Dendritic cell treated with granulocyte-macrophage colony-stimulating factor and Interleukin-4, amounts not matched to agents 40 ng/mL and 50 ng/mL, for 4 days (primary cell): ENCODE measurements around the gene PF4V1.
A peak's percentile ranks its signal among the peaks of the same experiment; 100 is the strongest.

Experiments
- H3K27ac Mint-ChIP-seq: one replicate; pipeline ENCODE4 v1.8.0; 2022; ENCODE audit warnings: mild to moderate bottlenecking, mixed read lengths
- H3K27me3 Mint-ChIP-seq: one replicate; pipeline ENCODE4 v1.8.0; 2022; ENCODE audit warnings: mild to moderate bottlenecking, mixed read lengths
- H3K36me3 Mint-ChIP-seq: one replicate; pipeline ENCODE4 v1.8.0; 2022; ENCODE audit warnings: low read depth, mixed read lengths
- H3K4me1 Mint-ChIP-seq: one replicate; pipeline ENCODE4 v1.8.0; 2022; ENCODE audit warnings: low read depth, mixed read lengths
- H3K4me3 Mint-ChIP-seq: one replicate; pipeline ENCODE4 v1.8.0; 2022; ENCODE audit warnings: mild to moderate bottlenecking, moderate library complexity, mixed read lengths
- H3K9me3 Mint-ChIP-seq: one replicate; pipeline ENCODE4 v1.8.0; 2022; ENCODE audit warnings: mixed read lengths
- intact Hi-C: fragments of 100-400 bp; cut with micrococcal nuclease; formaldehyde crosslinking; loops from one replicate; pipeline ENCODE4 v1.15.0; 2022

PF4V1 gene

GRCh38 chr4:73853246-73853704, at the start of gene PF4V1:
Gene PF4V1 (plus strand): TSS chr4:73853296. CDS start chr4:73853363, 67 bp downstream.
- intact Hi-C loops = no loop called here
- peaks cover 19% of the 10 kb centered on the region for H3K27me3 Mint-ChIP-seq

GRCh38 chr4:73810191-73810590, 42.9 kb upstream of the PF4V1 start:
- no peak overlapping the region for H3K4me3 Mint-ChIP-seq
- peaks cover 6% of the 10 kb centered on the region for H3K9me3 Mint-ChIP-seq
- no peaks in the 10 kb centered on the region for H3K27me3 Mint-ChIP-seq
- peaks cover 14% of the 10 kb centered on the region for H3K4me1 Mint-ChIP-seq
- no peaks in the 10 kb centered on the region for H3K36me3 Mint-ChIP-seq
- H3K27ac Mint-ChIP-seq = no peak overlapping the region
- intact Hi-C loops = no loop called here

More at GRCh38 chr4:73853246-73853704, at the start of gene PF4V1:
- no peak within 1 kb of the TSS for H3K4me3 Mint-ChIP-seq
- H3K27ac Mint-ChIP-seq = no peak within 1 kb of the TSS
- no peaks in the 10 kb centered on the region for H3K36me3 Mint-ChIP-seq
- peaks cover 14% of the 10 kb centered on the region for H3K4me1 Mint-ChIP-seq
- no peaks in the 10 kb centered on the region for H3K9me3 Mint-ChIP-seq

- Mint-ChIP-seq H3K9me3 (peaks cover 5% of the 10 kb centered on the region), H3K4me1 (peaks cover 26% of the 10 kb centered on the region), H3K36me3 (no peaks in the 10 kb centered on the region), H3K27ac (no peak overlapping the region), H3K27me3 (no peaks in the 10 kb centered on the region), H3K4me3 (no peak overlapping the region)
- intact Hi-C loops = no loop called here
Observed at GRCh38 chr4:73811841-73812240, 41.3 kb upstream of the PF4V1 start.

GRCh38 chr4:73814679-73815078, 38.4 kb upstream of the PF4V1 start:
- H3K9me3 Mint-ChIP-seq = peaks cover 5% of the 10 kb centered on the region
- H3K4me1 Mint-ChIP-seq = peaks cover 27% of the 10 kb centered on the region
- no peaks in the 10 kb centered on the region for H3K36me3 Mint-ChIP-seq
- intact Hi-C loops = no loop called here
- no peak overlapping the region for H3K27ac Mint-ChIP-seq
- H3K4me3 Mint-ChIP-seq = no peak overlapping the region
- H3K27me3 Mint-ChIP-seq = no peaks in the 10 kb centered on the region

GRCh38 chr4:73815145-73815544, 38.0 kb upstream of the PF4V1 start:
- H3K9me3 Mint-ChIP-seq = peaks cover 5% of the 10 kb centered on the region
- H3K27me3 Mint-ChIP-seq = no peaks in the 10 kb centered on the region
- intact Hi-C loops = no loop called here
- H3K4me1 Mint-ChIP-seq = peaks cover 27% of the 10 kb centered on the region
- H3K27ac Mint-ChIP-seq = no peak overlapping the region
- no peaks in the 10 kb centered on the region for H3K36me3 Mint-ChIP-seq
- H3K4me3 Mint-ChIP-seq = no peak overlapping the region

- Mint-ChIP-seq H3K27ac (peak overlapping the region; percentile 40), H3K9me3 (peaks cover 5% of the 10 kb centered on the region), H3K27me3 (no peaks in the 10 kb centered on the region), H3K36me3 (no peaks in the 10 kb centered on the region), H3K4me3 (no peak overlapping the region), H3K4me1 (peaks cover 31% of the 10 kb centered on the region)
- intact Hi-C loops = no loop called here
Observed at GRCh38 chr4:73816814-73817213, 36.3 kb upstream of the PF4V1 start.

GRCh38 chr4:73817341-73817740, 35.8 kb upstream of the PF4V1 start:
- Mint-ChIP-seq H3K27me3 (no peaks in the 10 kb centered on the region), H3K27ac (no peak overlapping the region), H3K9me3 (peaks cover 5% of the 10 kb centered on the region), H3K4me3 (no peak overlapping the region), H3K4me1 (peaks cover 37% of the 10 kb centered on the region), H3K36me3 (no peaks in the 10 kb centered on the region)
- intact Hi-C loops = no loop called here

GRCh38 chr4:73821325-73821724, 31.8 kb upstream of the PF4V1 start:
- Mint-ChIP-seq H3K36me3 (no peaks in the 10 kb centered on the region), H3K9me3 (peaks cover 4% of the 10 kb centered on the region), H3K27ac (no peak overlapping the region), H3K4me3 (no peak overlapping the region), H3K27me3 (no peaks in the 10 kb centered on the region), H3K4me1 (peaks cover 33% of the 10 kb centered on the region)
- intact Hi-C loops = no loop called here

GRCh38 chr4:73822389-73822788, 30.7 kb upstream of the PF4V1 start:
- H3K36me3 Mint-ChIP-seq = no peaks in the 10 kb centered on the region
- no peak overlapping the region for H3K4me3 Mint-ChIP-seq
- intact Hi-C loops = no loop called here
- peaks cover 27% of the 10 kb centered on the region for H3K4me1 Mint-ChIP-seq
- H3K9me3 Mint-ChIP-seq = peaks cover 9% of the 10 kb centered on the region
- H3K27me3 Mint-ChIP-seq = no peaks in the 10 kb centered on the region
- H3K27ac Mint-ChIP-seq = no peak overlapping the region

- Mint-ChIP-seq H3K27me3 (no peaks in the 10 kb centered on the region), H3K4me1 (peaks cover 27% of the 10 kb centered on the region), H3K27ac (no peak overlapping the region), H3K4me3 (no peak overlapping the region), H3K36me3 (peaks cover 4% of the 10 kb centered on the region), H3K9me3 (peaks cover 14% of the 10 kb centered on the region)
- intact Hi-C loops = no loop called here
Observed at GRCh38 chr4:73822812-73823504, 30.1 kb upstream of the PF4V1 start.

GRCh38 chr4:73823760-73824159, 29.3 kb upstream of the PF4V1 start:
- peaks cover 6% of the 10 kb centered on the region for H3K36me3 Mint-ChIP-seq
- no peak overlapping the region for H3K4me3 Mint-ChIP-seq
- H3K4me1 Mint-ChIP-seq = peaks cover 27% of the 10 kb centered on the region
- H3K27ac Mint-ChIP-seq = no peak overlapping the region
- peaks cover 17% of the 10 kb centered on the region for H3K9me3 Mint-ChIP-seq
- H3K27me3 Mint-ChIP-seq = no peaks in the 10 kb centered on the region
- intact Hi-C loops = no loop called here

- Mint-ChIP-seq H3K4me3 (no peak overlapping the region), H3K4me1 (peaks cover 12% of the 10 kb centered on the region), H3K27me3 (no peaks in the 10 kb centered on the region), H3K27ac (no peak overlapping the region), H3K36me3 (peaks cover 6% of the 10 kb centered on the region), H3K9me3 (peaks cover 17% of the 10 kb centered on the region)
- intact Hi-C loops = no loop called here
Observed at GRCh38 chr4:73828956-73829355, 24.1 kb upstream of the PF4V1 start.

- Mint-ChIP-seq H3K4me3 (no peak overlapping the region), H3K9me3 (peaks cover 17% of the 10 kb centered on the region), H3K27me3 (peaks cover 6% of the 10 kb centered on the region), H3K27ac (no peak overlapping the region), H3K36me3 (peaks cover 6% of the 10 kb centered on the region), H3K4me1 (peaks cover 17% of the 10 kb centered on the region)
- intact Hi-C loops = no loop called here
Observed at GRCh38 chr4:73831569-73831968, 21.5 kb upstream of the PF4V1 start.

GRCh38 chr4:73832651-73833237, 20.4 kb upstream of the PF4V1 start:
- Mint-ChIP-seq H3K9me3 (peaks cover 5% of the 10 kb centered on the region), H3K4me3 (no peak overlapping the region), H3K27ac (no peak overlapping the region), H3K4me1 (peaks cover 22% of the 10 kb centered on the region), H3K27me3 (peaks cover 10% of the 10 kb centered on the region), H3K36me3 (peaks cover 3% of the 10 kb centered on the region)
- intact Hi-C loops = no loop called here
